ENCODE results near the gene RALGPS1. TPM values are rescaled to one million over a fixed set of nuclear protein-coding genes. Genes with fewer than 3 reads are reported as not detected.

RALGPS1 gene
- total RNA-seq, 2 donors from 2014 or later, result 7.6 to 18.5 TPM

- no peaks in the 10 kb centered on the region for H3K9me3 ChIP-seq
- ATAC-seq (ENCODE audit: insufficient number of reproducible peaks, low FRiP score, low read depth) (no peak), DNase-seq (ENCODE audit: low spot score) (no peak)
- H3K4me1 ChIP-seq (ENCODE audit: control insufficient read depth in 1 of 2, low read depth in 2 of 2), result peaks cover 9 to 16% of the 10 kb centered on the region in 2 donors
- H3K27me3 ChIP-seq (replicated peaks; ENCODE audit: insufficient read depth), result no peaks in the 10 kb centered on the region
- H3K27ac ChIP-seq, result no peak overlapping the region
- no peaks in the 10 kb centered on the region for H3K36me3 ChIP-seq
- H3K4me3 ChIP-seq, result no peak overlapping the region
- TF ChIP-seq CTCF (IDR thresholded peaks at IDR 0.05), result no peak
These were observed 123.9 kb downstream of the RALGPS1 start for GRCh38 chr9:127038531-127038930.

GRCh38 chr9:127039492-127039891 is 124.9 kb downstream of the RALGPS1 start:
- DNase-seq (ENCODE audit: low spot score) (no peak), ATAC-seq (ENCODE audit: insufficient number of reproducible peaks, low FRiP score, low read depth) (no peak)
- Histone ChIP-seq H3K9me3 (no peaks in the 10 kb centered on the region), H3K4me1 (ENCODE audit: control insufficient read depth in 1 of 2, low read depth in 2 of 2) (peaks cover 9 to 16% of the 10 kb centered on the region in 2 donors), H3K27ac (no peak overlapping the region), H3K4me3 (no peak overlapping the region), H3K36me3 (no peaks in the 10 kb centered on the region), H3K27me3 (replicated peaks; ENCODE audit: insufficient read depth) (no peaks in the 10 kb centered on the region)
- no peak for TF ChIP-seq CTCF (IDR thresholded peaks at IDR 0.05)

- ATAC-seq (ENCODE audit: insufficient number of reproducible peaks, low FRiP score, low read depth) (no peak), DNase-seq (ENCODE audit: low spot score) (no peak)
- Histone ChIP-seq H3K36me3 (no peaks in the 10 kb centered on the region), H3K9me3 (no peaks in the 10 kb centered on the region), H3K27ac (no peak overlapping the region), H3K4me1 (ENCODE audit: control insufficient read depth in 1 of 2, low read depth in 2 of 2) (peaks cover 8 to 21% of the 10 kb centered on the region in 2 donors), H3K4me3 (no peak overlapping the region), H3K27me3 (replicated peaks; ENCODE audit: insufficient read depth) (no peaks in the 10 kb centered on the region)
- TF ChIP-seq CTCF (IDR thresholded peaks at IDR 0.05), result no peak
These were observed 130.6 kb downstream of the RALGPS1 start for GRCh38 chr9:127045148-127045547.

DNA sequence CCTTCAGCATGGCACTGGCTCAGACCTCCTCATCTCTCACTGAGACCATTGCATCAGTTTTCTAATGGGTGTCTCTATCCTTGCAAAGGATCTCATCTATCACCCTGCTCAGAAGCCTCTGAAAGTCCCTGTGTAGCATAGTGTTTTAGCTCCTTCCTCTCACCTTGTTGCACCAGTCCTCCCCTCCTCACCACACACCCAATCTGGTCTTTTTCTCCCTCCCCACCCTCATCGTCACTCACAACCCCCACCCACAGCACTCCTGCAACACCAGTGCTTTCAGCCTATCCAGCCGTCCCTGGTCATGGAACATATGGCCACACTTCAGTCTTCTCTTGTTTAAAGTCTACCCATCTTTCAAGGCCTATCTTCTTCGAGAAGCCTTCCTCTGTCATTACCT is 133.4 kb downstream of the RALGPS1 start:
- peaks cover 9 to 30% of the 10 kb centered on the region in 2 donors for H3K4me1 ChIP-seq (ENCODE audit: control insufficient read depth in 1 of 2, low read depth in 2 of 2)
- no peak overlapping the region for H3K27ac ChIP-seq
- no peaks in the 10 kb centered on the region for H3K36me3 ChIP-seq

GRCh38 chr9:127049044-127049443 is 134.5 kb downstream of the RALGPS1 start:
- H3K4me3 ChIP-seq, result peak overlapping the region; percentile 44

More for the DNA sequence above, 133.4 kb downstream of the RALGPS1 start:
- DNase-seq (ENCODE audit: low spot score) (no peak), ATAC-seq (ENCODE audit: insufficient number of reproducible peaks, low FRiP score, low read depth) (no peak)
- H3K4me3 ChIP-seq, result no peak overlapping the region
- H3K9me3 ChIP-seq, result no peaks in the 10 kb centered on the region
- no peaks in the 10 kb centered on the region for H3K27me3 ChIP-seq (replicated peaks; ENCODE audit: insufficient read depth)
- no peak for TF ChIP-seq CTCF (IDR thresholded peaks at IDR 0.05)

More at GRCh38 chr9:127049044-127049443, 134.5 kb downstream of the RALGPS1 start:
- no peak for TF ChIP-seq CTCF (IDR thresholded peaks at IDR 0.05)
- no peaks in the 10 kb centered on the region for H3K27me3 ChIP-seq (replicated peaks; ENCODE audit: insufficient read depth)
- H3K27ac ChIP-seq, result peak overlapping the region; percentile 31 to 59
- no peaks in the 10 kb centered on the region for H3K9me3 ChIP-seq
- H3K4me1 ChIP-seq (ENCODE audit: control insufficient read depth in 1 of 2, low read depth in 2 of 2), result peaks cover 17 to 40% of the 10 kb centered on the region in 2 donors
- DNase-seq (ENCODE audit: low spot score), result peak; percentile 15
- ATAC-seq (ENCODE audit: insufficient number of reproducible peaks, low FRiP score, low read depth), result peak; percentile 77
- H3K36me3 ChIP-seq, result no peaks in the 10 kb centered on the region
